Panc1 (cell line): ENCODE measurements around the gene RPL41.

Experiments used
- CTCF ChIP-seq: fragments of 450-650 bp; IDR thresholded peaks from 2 replicates; pipeline ENCODE4 v1.5.1; 2017; ENCODE audit warnings: mild to moderate bottlenecking
- POLR2AphosphoS5 ChIP-seq: IDR thresholded peaks from 2 replicates; pipeline ENCODE4 v1.6.1; 2012; ENCODE audit warnings: mild to moderate bottlenecking, low read depth, low read length, moderate library complexity

- no peak for TF ChIP-seq CTCF
- no peak for TF ChIP-seq POLR2AphosphoS5
Observed at GRCh38 chr12:56121204-56121870, 4.9 kb downstream of the RPL41 start.
